Liver (tissue), 9 donors: ENCODE results near the gene SLC9A2. TPM values are rescaled to one million over a fixed set of nuclear protein-coding genes. Genes with fewer than 3 reads are reported as not detected.

Experiments
- DNase-seq: peaks from one replicate; pipeline ENCODE4 v3.0.0-alpha.2; 2017; ENCODE audit warnings: low spot score
- H3K27ac ChIP-seq, 2 donors: one replicate each; pipeline ENCODE4 v1.7.0; 2013; ENCODE audit warnings: inconsistent platforms in 2 of 2, low read length in 2 of 2, control low read depth in 1 of 2, low read depth in 1 of 2, mild to moderate bottlenecking in 1 of 2
- H3K27me3 ChIP-seq, 4 donors: one replicate each; pipeline versions ENCODE4 v1.6.1 to v1.7.0; 2013; ENCODE audit warnings: low read length in 3 of 4, inconsistent platforms in 1 of 4, mild to moderate bottlenecking in 1 of 4, moderate library complexity in 1 of 4; ENCODE audit not compliant: control insufficient read depth in 4 of 4, insufficient read depth in 4 of 4
- H3K36me3 ChIP-seq, 4 donors: one replicate each; pipeline versions ENCODE4 v1.6.1 to v1.7.0; 2013; ENCODE audit warnings: low read length in 3 of 4, mild to moderate bottlenecking in 3 of 4, low read depth in 1 of 4, moderate library complexity in 1 of 4; ENCODE audit not compliant: control insufficient read depth in 4 of 4, insufficient read depth in 3 of 4
- H3K4me1 ChIP-seq, 4 donors: one replicate each; pipeline versions ENCODE4 v1.6.1 to v1.7.0; 2013; ENCODE audit warnings: low read length in 3 of 4, mild to moderate bottlenecking in 3 of 4, moderate library complexity in 1 of 4; ENCODE audit not compliant: control insufficient read depth in 4 of 4, insufficient read depth in 4 of 4
- H3K4me3 ChIP-seq, 3 donors: one replicate each; pipeline versions ENCODE4 v1.6.1 to v1.7.0; 2013; ENCODE audit warnings: low read length in 3 of 3, control low read depth in 1 of 3, low read depth in 1 of 3, mild to moderate bottlenecking in 1 of 3
- H3K9ac ChIP-seq, 2 donors: one replicate each; pipeline ENCODE4 v1.7.0; 2013; ENCODE audit warnings: low read length in 2 of 2, mild to moderate bottlenecking in 2 of 2, moderate library complexity in 2 of 2, control low read depth in 1 of 2, low read depth in 1 of 2
- H3K9me3 ChIP-seq, 4 donors: one replicate each; pipeline versions ENCODE4 v1.6.1 to v1.7.0; 2013; ENCODE audit warnings: low read length in 3 of 4; ENCODE audit not compliant: control insufficient read depth in 4 of 4
- ATF3 ChIP-seq: IDR thresholded peaks from 2 replicates; pipeline ENCODE4 v1.6.1; 2016; ENCODE audit warnings: antibody characterized with exemption
- CTCF ChIP-seq: fragments of 150-350 bp; IDR thresholded peaks from 2 replicates; pipeline ENCODE4 v1.5.1; 2017; ENCODE audit warnings: improper control_type of control experiment, low read depth, low read length; ENCODE audit not compliant: missing input control
- EGR1 ChIP-seq, 2 donors: IDR thresholded peaks; 2 replicates each; pipeline ENCODE4 v1.6.1; 2016 to 2018; ENCODE audit warnings: antibody characterized with exemption in 2 of 2, low read depth in 2 of 2
- FOXA1 ChIP-seq: IDR thresholded peaks from 2 replicates; pipeline ENCODE4 v1.6.1; 2016; ENCODE audit warnings: antibody characterized with exemption
- FOXA2 ChIP-seq: IDR thresholded peaks from 2 replicates; pipeline ENCODE4 v1.6.1; 2016; ENCODE audit warnings: antibody characterized with exemption
- GABPA ChIP-seq, 2 donors: IDR thresholded peaks in 1 of 2; conservative IDR thresholded peaks in 1 of 2; 2 replicates each; pipeline ENCODE4 v1.6.1; 2016; ENCODE audit warnings: antibody characterized with exemption in 2 of 2, mild to moderate bottlenecking in 1 of 2, moderate library complexity in 1 of 2
- HNF4A ChIP-seq, 2 donors: conservative IDR thresholded peaks; 2 replicates each; pipeline ENCODE4 v1.6.1; 2016; ENCODE audit warnings: antibody characterized with exemption in 2 of 2, mild to moderate bottlenecking in 2 of 2
- HNF4G ChIP-seq: IDR thresholded peaks from 2 replicates; pipeline ENCODE4 v1.6.1; 2016; ENCODE audit warnings: antibody characterized with exemption
- JUND ChIP-seq, 2 donors: IDR thresholded peaks; 2 replicates each; pipeline ENCODE4 v1.6.1; 2016; ENCODE audit warnings: antibody characterized with exemption in 2 of 2
- MAX ChIP-seq: IDR thresholded peaks from 2 replicates; pipeline ENCODE4 v1.6.1; 2016; ENCODE audit warnings: antibody characterized with exemption
- NR2F2 ChIP-seq: IDR thresholded peaks from 2 replicates; pipeline ENCODE4 v1.6.1; 2016; ENCODE audit warnings: antibody characterized with exemption
- RAD21 ChIP-seq, 2 donors: IDR thresholded peaks; 2 replicates each; pipeline ENCODE4 v1.6.1; 2016; ENCODE audit warnings: antibody characterized with exemption in 2 of 2, mild to moderate bottlenecking in 2 of 2
- REST ChIP-seq: IDR thresholded peaks from 2 replicates; pipeline ENCODE4 v1.6.1; 2016; ENCODE audit warnings: antibody characterized with exemption, mild to moderate bottlenecking
- RXRA ChIP-seq, 2 donors: IDR thresholded peaks; 2 replicates each; pipeline ENCODE4 v1.6.1; 2017 to 2018; ENCODE audit warnings: antibody characterized with exemption in 2 of 2, mild to moderate bottlenecking in 1 of 2
- SP1 ChIP-seq: IDR thresholded peaks from 2 replicates; pipeline ENCODE4 v1.6.1; 2018; ENCODE audit warnings: antibody characterized with exemption, mild to moderate bottlenecking
- TAF1 ChIP-seq: conservative IDR thresholded peaks from 2 replicates; pipeline ENCODE4 v1.6.1; 2016; ENCODE audit warnings: antibody characterized with exemption, mild to moderate bottlenecking
- YY1 ChIP-seq: IDR thresholded peaks from 2 replicates; pipeline ENCODE4 v1.6.1; 2016; ENCODE audit warnings: antibody characterized with exemption, mild to moderate bottlenecking
- ZBTB33 ChIP-seq: IDR thresholded peaks from 2 replicates; pipeline ENCODE4 v1.6.1; 2016; ENCODE audit warnings: antibody characterized with exemption
- WGBS: extraction: QIAGEN DNeasy Blood & Tissue Kit; methylation state at CpG from one replicate; pipeline ENCODE4 v1.1.7; 2013; 5-methylcytosine and 5-hydroxymethylcytosine counted together
- polyA plus RNA-seq, 2 donors: library from polyadenylated mRNA; stranded (reverse) in 1 of 2; unstranded in 1 of 2; fragments of 200-250 nt in 1 of 2; fragments of >200 nt in 1 of 2; fragmentation: Nextera tagmentation in 1 of 2; extraction: Ambion mirVana in 1 of 2; gene quantifications; one replicate each; pipeline versions ENCODE4 v1.2.1 to v1.2.3, GENCODE V29; 2013 to 2015
- total RNA-seq, 2 donors: library from RNA; depleted of rRNA; stranded (reverse); fragments of >200 nt; gene quantifications; one replicate each; pipeline ENCODE4 v1.2.3, GENCODE V29; 2014
- donor health status: healthy.
- donor health status: healthy.
- donor health status: healthy.
- donor health status: healthy.
- donor health status: healthy.

The SLC9A2 gene
- total and polyA plus RNA-seq, 4 donors = under 0.01 to 0.05 (median 0.01) TPM; not detected in 1

- Histone ChIP-seq H3K9me3 (no peaks in the 10 kb centered on the region), H3K9ac (no peak overlapping the region), H3K4me3 (no peak overlapping the region), H3K4me1 (no peaks in the 10 kb centered on the region), H3K27me3 (no peaks in the 10 kb centered on the region), H3K36me3 (no peaks in the 10 kb centered on the region), H3K27ac (no peak overlapping the region)
- no peak for DNase-seq
- TF ChIP-seq HNF4A (conservative IDR thresholded peaks at IDR 0.05) (no peak), JUND (IDR thresholded peaks at IDR 0.05) (no peak), HNF4G (no peak), TAF1 (no peak), NR2F2 (no peak), YY1 (no peak), ATF3 (no peak), GABPA (IDR thresholded peaks at IDR 0.05 in 1 of 2, conservative IDR thresholded peaks at IDR 0.05 in 1 of 2) (no peak), ZBTB33 (no peak), SP1 (no peak), MAX (no peak), EGR1 (IDR thresholded peaks at IDR 0.05; ENCODE audit: low read depth in 2 of 2) (no peak), FOXA2 (no peak), CTCF (no peak), REST (no peak), RXRA (IDR thresholded peaks at IDR 0.05) (no peak), RAD21 (IDR thresholded peaks at IDR 0.05) (no peak)
- 79% methylated on average over 4 of the region's 4 CpGs for WGBS
These were observed 18.0 kb downstream of the SLC9A2 start for GRCh38 chr2:102637358-102637757.

GRCh38 chr2:102639429-102639828 lies 20.1 kb downstream of the SLC9A2 start:
- Histone ChIP-seq H3K4me3 (no peak overlapping the region), H3K9me3 (no peaks in the 10 kb centered on the region), H3K9ac (no peak overlapping the region), H3K36me3 (no peaks in the 10 kb centered on the region), H3K4me1 (no peaks in the 10 kb centered on the region), H3K27ac (no peak overlapping the region), H3K27me3 (peaks cover 0 to 5% (median 0%) of the 10 kb centered on the region in 4 donors)
- WGBS = 75% methylated on average over 2 of the region's 2 CpGs
- DNase-seq = no peak
- TF ChIP-seq JUND (IDR thresholded peaks at IDR 0.05) (no peak), ZBTB33 (no peak), FOXA2 (no peak), REST (no peak), MAX (no peak), HNF4G (no peak), ATF3 (no peak), EGR1 (IDR thresholded peaks at IDR 0.05; ENCODE audit: low read depth in 2 of 2) (no peak), SP1 (no peak), NR2F2 (no peak), FOXA1 (no peak)
